GM03348 (cell line): ENCODE results near the gene FAM216B.
"Not testable (repeated sequence)": the region's sequence is repeated elsewhere in the genome, so short reads cannot be mapped to it uniquely, and the experiment has no call there.

Experiments
- DNase-seq: peaks from one replicate; pipeline ENCODE4 v3.0.0; 2012; ENCODE audit warnings: low spot score

The FAM216B gene

GRCh38 chr13:42781352-42781751 is at the start of gene FAM216B:
FAM216B (plus strand) TSS chr13:42781584; CDS start chr13:42784068, 2,484 bp downstream.
- no peak for DNase-seq

GRCh38 chr13:42732073-42732472 is 49.3 kb upstream of the FAM216B start:
- no peak for DNase-seq

- DNase-seq: no peak
Measured at GRCh38 chr13:42733046-42733445, 48.3 kb upstream of the FAM216B start.

DNA sequence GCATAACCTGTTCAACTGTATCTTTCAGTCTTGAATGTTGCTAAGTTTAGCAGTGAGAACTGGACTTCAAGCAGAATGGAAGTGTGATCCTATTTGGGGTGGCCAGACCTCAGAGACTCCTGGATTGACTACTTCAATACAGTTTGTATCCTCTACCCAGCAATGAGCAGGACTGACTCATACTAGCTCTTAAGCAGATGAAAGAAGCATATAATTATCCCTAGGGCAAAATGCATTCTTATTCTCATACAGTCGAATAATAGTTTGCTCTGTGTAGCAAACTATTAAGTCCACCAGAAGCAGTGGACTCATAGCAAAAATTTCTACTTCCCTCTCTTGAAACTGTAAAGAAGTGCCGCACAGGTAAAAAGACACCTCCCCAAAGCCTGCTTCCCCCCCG is 46.4 kb upstream of the FAM216B start:
- DNase-seq: no peak

DNA sequence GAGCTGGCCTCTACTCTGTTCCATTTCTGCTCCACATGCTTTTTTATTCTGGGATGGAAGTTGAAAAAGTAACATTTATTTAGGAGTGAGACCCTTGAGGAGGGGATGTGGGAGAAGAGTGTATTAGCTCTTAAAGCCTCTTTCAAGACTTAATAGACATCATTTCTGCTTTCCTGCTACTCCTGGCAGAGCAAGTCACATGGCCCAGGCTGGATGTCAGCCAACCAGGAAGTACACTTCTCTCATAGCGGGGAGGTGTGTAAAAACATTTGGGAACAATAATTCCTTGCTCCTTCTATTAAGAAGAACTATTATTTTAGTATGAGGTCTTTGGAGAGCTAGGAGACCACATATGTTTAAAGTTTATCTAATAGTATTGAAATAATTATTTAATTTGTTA is 40.6 kb upstream of the FAM216B start:
- DNase-seq: no peak

DNA sequence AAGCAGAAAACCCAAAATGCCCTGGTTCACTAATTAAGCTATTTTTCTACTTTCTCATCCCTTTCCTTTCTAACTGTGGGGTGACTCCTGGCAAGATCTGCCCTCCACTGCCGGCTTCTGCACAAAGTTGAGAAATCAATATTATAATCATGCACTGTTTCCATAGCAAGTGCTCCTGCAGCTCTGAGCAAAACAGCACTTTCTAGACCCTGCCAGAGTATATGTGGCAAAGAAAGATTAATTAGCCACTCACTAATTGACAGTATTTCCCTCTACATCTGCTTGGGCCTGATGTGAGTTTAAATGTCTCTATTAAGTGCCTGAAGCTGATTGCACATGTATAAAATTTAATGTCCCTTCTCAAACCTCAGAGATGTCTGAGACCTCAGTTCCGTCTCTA is 39.5 kb upstream of the FAM216B start:
- no peak for DNase-seq

DNA sequence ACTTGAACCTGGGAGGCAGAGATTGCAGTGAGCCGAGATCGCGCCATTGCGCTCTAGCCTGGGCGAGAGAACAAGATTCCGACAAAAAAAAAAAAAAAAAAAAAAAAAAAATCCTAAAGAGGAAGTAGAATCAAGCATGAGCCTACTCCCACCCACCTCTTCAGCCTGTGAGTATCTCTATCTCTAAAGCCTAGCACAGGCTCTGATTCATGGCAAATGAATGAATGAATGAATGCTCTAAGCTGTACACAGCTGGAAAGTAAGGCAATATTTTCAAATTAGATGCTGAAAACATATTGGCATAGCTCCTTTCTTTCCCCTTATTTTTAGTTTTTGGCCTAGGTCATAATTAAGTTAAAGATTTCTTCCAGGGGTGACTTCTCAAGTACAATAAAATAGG is 35.7 kb upstream of the FAM216B start:
- no peak for DNase-seq

DNA sequence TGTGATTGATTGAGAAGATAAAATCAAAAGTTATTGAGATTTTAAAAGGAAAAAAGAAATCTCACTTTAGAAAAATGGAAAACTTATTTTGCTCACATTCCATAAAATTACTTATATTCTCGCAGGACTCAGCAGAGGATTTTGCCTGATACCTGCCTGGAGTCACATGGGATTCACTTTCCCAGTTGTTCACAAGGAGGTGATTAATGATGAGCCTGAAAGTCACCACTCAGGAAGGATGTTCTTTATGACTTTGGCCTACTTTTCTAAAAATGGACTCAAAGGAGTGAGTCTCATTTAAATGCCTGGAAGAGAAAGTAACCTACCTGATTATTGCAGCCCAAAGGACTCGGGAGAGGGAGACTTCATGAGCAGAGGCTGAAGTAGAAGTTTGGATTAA is 34.5 kb upstream of the FAM216B start:
- no peak for DNase-seq

GRCh38 chr13:42747399-42747873 is 33.9 kb upstream of the FAM216B start:
- peak; percentile 69 for DNase-seq

- no peak for DNase-seq
Measured at GRCh38 chr13:42750794-42751193, 30.6 kb upstream of the FAM216B start.

DNA sequence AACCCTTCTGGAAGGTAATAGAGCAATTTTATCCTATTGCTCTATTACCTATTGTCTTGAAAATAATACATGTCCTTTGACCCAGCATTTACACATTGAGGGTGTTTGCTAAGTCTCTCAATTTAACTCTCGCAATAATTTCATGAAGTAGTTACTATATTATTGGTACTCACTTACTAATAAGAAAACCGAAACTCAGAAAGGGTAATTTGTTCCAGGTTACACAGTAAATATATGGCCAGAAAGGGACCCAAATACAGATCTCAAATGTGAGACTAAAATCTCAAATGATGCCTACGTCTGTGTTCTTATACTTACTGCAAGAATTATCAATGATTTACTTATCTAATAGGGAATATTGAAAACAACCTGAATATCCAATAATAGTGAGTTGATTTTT is 29.7 kb upstream of the FAM216B start:
- no peak for DNase-seq

GRCh38 chr13:42752731-42753130 is 28.7 kb upstream of the FAM216B start:
- DNase-seq: no peak

DNA sequence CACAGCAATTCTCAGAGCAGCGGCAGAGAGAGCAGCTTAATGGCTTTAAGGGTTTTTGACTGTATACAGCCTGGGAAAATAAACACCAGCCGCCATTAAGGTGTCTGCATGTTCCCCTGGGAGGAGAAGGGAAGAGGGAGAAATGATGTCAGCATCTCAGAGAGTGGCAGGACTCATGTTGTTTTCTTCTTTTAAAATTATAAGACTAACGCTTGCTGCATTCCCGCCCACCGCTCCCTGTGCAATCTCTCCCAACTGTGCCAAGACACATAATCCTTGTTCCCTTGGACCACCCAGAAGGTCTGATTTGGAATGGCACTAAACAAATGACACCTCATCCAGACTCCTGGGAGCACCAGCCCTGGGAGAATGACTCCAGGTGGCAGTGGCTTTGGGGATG is 27.7 kb upstream of the FAM216B start:
- no peak for DNase-seq

DNA sequence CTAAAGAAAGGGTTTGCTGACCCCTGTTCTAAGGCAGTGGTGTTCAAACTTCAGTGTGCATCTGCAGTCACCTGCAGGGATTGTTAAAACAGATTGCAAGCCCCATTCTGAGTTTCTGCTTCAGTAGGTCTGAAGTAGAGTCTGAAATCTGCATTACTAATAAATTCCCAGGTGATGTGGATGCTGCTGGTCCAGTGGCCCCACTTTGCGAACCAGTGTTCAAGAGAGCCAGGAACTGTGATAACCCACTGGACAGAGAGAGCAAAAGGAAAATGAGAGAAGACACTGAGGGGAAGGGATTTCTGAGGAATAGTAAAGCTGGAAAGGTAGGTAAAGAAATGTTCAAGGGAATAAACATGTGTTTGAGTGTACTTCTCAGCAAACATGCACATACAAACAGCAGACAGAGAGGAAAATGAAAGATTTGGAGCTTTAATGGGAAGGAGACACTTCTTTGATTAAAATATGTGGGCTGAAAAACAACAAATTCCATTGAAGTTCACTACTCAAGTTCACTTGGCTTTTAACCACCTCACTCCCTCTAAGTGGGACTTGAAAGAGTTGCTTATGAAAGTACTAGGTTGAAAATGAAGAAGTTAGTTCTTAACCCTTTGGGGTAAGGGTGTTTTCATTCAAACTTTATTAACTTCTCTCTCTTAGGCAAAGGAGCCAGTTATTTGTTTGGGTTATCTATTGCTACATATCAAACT is 26.4 kb upstream of the FAM216B start:
- DNase-seq: no peak

DNA sequence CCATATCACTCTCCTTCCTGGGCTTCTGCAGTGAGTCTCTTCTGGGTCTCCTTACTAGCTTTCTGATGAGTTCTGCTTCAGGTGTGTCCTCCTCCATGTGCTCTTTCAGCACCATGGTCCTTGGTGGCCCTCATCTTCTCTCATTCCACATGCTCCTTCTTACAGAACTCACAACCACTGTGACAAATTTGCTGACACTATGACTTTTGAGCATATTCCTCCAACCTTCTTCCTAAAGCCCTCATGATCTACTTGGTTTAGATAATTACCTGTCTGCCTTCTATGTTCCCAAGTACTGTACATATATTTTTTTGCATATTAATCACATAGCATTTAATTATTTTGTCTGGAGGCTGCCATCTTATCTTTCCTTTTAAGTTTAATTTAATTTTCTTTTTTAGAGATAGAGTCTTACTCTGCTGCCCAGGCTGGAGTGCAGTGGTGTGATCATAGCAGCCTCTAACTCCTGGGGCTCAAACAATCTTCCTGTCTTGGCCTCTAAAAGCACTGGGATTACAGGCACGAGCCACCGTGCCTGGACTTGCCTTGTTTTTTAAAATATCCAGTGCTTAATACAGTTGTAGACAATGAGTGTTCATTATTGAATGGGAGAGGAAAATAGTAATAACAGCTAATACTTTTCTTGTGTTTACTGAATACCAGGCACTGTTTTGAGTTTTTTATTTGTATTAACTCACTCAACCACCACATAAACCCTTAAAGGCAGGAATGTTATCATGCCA is 23.5 kb upstream of the FAM216B start:
- DNase-seq: no peak

DNA sequence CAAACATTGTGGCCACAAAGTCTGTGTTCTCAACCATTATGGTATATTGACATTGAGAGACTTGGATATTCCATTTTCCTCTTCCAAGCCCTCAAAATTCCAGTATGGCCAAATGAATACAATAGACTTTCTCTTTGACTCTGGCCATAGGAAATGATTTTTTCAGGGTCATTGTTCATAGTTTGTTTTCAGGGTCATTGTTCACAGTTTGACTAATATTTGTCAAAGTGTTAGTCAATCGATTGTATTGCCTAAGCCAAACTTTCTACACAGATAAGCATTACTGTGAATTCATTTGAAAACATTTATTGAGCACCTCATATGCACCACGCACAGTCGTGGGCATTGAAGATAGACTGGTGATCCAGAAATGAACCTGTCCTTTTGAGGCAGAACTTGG is 22.9 kb upstream of the FAM216B start:
- DNase-seq: no peak

- no peak for DNase-seq
Measured at GRCh38 chr13:42760951-42761350, 20.4 kb upstream of the FAM216B start.

DNA sequence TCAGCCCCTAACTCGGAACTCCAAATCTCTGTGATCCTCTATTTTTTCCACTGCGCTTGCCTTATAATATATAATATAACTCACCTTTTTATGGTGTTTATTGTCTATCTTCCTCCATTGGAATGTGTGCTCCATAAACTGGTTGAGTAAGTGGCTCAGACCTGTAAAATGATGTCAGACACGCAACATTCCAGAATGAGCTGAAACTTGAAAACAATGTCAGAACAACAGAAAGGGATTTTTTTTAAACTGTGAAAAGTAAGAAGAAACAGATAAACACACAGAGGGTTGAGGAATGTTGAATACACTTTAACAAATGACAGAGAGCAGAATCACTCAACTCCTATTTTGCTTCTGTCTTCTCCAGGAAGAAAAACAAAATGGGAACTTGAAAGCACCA is 19.1 kb upstream of the FAM216B start:
- DNase-seq: no peak

DNA sequence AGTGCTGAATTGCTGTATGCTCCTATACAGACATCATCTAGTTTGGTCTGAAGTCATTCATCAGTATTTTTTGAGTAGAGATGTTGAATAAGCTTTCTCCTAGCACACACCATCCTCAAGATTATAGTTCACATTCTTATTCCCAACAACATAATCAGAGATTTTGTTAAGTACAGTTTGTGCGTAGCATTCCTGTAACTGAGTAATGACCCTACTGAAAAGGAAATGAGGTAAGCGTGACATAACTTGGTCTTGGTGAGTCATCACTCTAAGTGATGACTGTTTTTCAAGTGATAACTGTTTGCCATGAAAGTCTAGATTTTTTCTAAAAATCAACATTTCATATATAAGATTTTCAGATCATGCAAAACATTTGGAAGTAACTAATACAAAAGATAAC is 18.5 kb upstream of the FAM216B start:
- DNase-seq: peak; percentile 33

DNA sequence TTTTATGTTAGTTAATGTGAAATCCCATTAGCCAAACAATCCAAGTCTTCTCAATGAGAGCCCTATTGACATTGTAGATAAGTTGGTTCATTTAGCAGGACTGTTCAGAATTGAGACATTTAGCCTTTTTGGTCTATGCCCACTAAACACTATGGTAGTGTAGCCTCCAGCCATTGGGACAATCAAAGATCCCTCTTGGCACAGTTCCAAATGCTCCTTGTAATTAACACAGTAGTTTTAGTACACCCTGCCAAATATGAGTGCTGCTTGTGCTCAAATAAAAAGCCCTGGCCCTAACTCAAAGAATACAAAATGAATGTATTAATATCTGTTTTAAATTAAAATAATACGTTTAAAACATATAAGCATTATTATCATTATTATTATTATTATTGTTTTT is 15.4 kb upstream of the FAM216B start:
- no peak for DNase-seq

DNA sequence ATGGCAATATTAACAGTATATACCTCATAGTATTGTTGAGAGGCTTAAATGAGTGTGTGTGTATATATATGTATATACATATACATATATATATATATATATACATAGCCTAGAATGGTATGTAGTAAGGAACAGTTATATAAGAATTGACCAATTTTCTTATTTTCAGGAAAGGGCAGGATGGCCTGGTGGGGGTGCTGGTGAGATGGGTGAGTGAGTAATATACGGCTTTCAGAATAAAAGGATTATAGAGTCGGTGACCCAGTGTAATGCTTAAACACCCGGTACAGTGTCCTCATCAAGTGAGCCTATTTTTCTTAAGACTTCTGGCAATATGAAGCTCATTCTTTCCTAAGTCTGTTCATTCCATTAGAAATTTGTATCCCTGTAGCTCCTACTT is 11.7 kb upstream of the FAM216B start:
- DNase-seq: no peak

GRCh38 chr13:42776558-42776957 is 4.8 kb upstream of the FAM216B start:
- DNase-seq: not testable (repeated sequence)

GRCh38 chr13:42777467-42777866 is 3.9 kb upstream of the FAM216B start:
- DNase-seq: no peak

DNA sequence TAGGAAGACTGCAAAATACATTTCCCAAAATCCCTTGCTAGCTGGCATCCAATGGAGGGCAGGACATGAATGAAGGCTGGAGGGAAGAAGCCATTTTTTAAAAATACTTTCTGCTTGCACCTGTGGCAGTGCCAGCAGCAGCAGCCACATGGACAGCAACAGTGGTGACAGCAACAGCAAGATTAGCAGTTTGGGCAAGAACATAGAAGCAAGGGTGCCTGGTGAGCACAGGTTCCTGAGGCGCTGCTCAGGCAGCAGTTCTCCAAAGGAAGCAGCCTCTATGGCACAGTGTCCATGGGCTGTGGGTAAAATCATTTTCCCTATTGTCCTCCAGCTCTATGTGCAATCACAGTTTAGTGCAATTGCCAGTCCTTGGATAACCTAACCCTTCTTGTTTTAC is 1.3 kb upstream of the FAM216B start:
- DNase-seq: no peak
